GM06990 (cell line): ENCODE measurements around the gene CNTN5.

Source experiments
- DNase-seq: peaks from one replicate; pipeline ENCODE4 v3.0.0-alpha.2; 2011; ENCODE audit not compliant: insufficient read length; ENCODE audit errors: extremely low read depth
- H3K27me3 ChIP-seq: replicated peaks from 2 replicates; pipeline ENCODE4 v1.6.0; 2011; ENCODE audit warnings: low read length; ENCODE audit not compliant: control insufficient read depth, insufficient read depth
- H3K36me3 ChIP-seq: 2 replicates; pipeline ENCODE4 v1.5.1; 2011; ENCODE audit warnings: low read length; ENCODE audit not compliant: control insufficient read depth, insufficient read depth
- H3K4me3 ChIP-seq: replicated peaks from 2 replicates; pipeline ENCODE4 v1.5.1; 2011; ENCODE audit warnings: low read depth, mild to moderate bottlenecking, control low read depth, low read length
- CTCF ChIP-seq: IDR thresholded peaks from 2 replicates; pipeline ENCODE4 v1.5.1; 2011; ENCODE audit warnings: low read length, control low read depth, mild to moderate bottlenecking, inconsistent platforms; ENCODE audit not compliant: insufficient read depth, poor library complexity, severe bottlenecking

Gene CNTN5

GRCh38 chr11:99841885-99842284 is 821.1 kb downstream of the CNTN5 start:
- H3K36me3 ChIP-seq: no peaks in the 10 kb centered on the region
- H3K27me3 ChIP-seq: no peaks in the 10 kb centered on the region
- DNase-seq: no peak
- no peak for TF ChIP-seq CTCF
- no peak overlapping the region for H3K4me3 ChIP-seq

GRCh38 chr11:99865951-99866350 is 845.2 kb downstream of the CNTN5 start:
- TF ChIP-seq CTCF: no peak
- no peaks in the 10 kb centered on the region for H3K36me3 ChIP-seq
- H3K4me3 ChIP-seq: no peak overlapping the region
- no peak for DNase-seq
- no peaks in the 10 kb centered on the region for H3K27me3 ChIP-seq

GRCh38 chr11:99881610-99882009 is 860.9 kb downstream of the CNTN5 start:
- no peak for DNase-seq
- no peaks in the 10 kb centered on the region for H3K36me3 ChIP-seq
- H3K27me3 ChIP-seq: no peaks in the 10 kb centered on the region
- TF ChIP-seq CTCF: no peak
- no peak overlapping the region for H3K4me3 ChIP-seq

GRCh38 chr11:99884750-99885149 is 864.0 kb downstream of the CNTN5 start:
- TF ChIP-seq CTCF: no peak
- H3K36me3 ChIP-seq: no peaks in the 10 kb centered on the region
- no peak overlapping the region for H3K4me3 ChIP-seq
- DNase-seq: no peak
- no peaks in the 10 kb centered on the region for H3K27me3 ChIP-seq

GRCh38 chr11:99887481-99887880 is 866.7 kb downstream of the CNTN5 start:
- TF ChIP-seq CTCF: no peak
- H3K4me3 ChIP-seq: no peak overlapping the region
- DNase-seq: no peak
- no peaks in the 10 kb centered on the region for H3K36me3 ChIP-seq
- no peaks in the 10 kb centered on the region for H3K27me3 ChIP-seq

GRCh38 chr11:99893811-99894210 is 873.1 kb downstream of the CNTN5 start:
- Histone ChIP-seq H3K4me3 (no peak overlapping the region), H3K36me3 (no peaks in the 10 kb centered on the region), H3K27me3 (no peaks in the 10 kb centered on the region)
- no peak for DNase-seq
- no peak for TF ChIP-seq CTCF
